Measurements from ENCODE around the gene SNAP47.

SNAP47 gene

DNA sequence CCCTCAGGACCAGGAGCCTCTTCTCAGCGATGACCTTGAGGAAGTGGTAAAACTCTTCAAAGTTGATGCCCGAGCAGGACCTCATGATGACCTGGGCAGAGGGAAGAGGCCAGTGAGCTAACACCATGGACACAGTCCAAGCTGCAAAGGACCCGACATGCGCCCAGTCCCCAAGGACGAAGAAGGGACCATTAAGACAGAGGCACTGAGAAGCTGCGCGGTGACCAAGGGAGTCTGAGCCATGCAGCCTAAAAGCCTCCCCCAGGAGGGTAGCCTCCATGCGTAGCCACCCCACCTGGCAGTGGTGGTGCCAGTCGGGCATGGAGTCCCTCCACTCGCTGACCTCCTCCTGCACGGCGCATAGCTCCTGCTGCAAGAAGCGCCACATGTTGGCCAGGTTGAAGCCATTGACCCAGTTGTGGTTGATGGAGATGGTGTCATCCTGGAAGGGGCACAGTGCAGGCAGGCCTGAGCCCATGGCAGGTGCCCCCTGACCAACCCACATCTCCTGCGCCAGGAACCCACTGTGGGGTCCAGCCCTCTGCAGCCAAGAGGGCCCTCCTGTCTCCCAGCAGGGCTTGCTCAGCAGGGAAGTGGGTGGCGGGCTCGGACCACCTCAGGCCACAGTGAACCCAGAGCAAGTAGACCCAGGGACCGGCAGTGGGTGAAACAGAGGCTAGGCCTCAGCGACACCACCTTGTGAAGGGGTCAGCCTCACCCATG, 2.5 kb upstream of the SNAP47 start:
- no peak for DNase-seq

DNA sequence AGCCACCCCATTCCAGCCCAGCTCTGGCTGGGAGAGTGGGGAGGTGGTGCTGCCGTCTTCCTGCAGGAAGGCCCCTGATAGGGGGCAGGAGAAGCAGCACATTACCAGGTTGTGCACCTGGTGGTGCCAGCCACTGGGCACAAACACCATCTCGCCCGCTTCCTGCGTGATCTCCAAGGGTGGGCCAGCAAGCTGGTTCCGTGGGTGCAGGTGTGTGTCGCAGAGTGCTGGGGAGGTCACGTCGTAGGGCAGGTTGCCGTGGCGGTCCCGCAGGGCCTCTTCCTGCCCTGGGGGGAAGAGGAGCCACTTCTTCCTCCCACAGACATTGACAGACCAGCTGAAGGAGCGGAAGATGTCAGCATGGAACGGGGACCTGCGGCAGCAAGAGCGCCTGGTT, 1.9 kb upstream of the SNAP47 start:
- DNase-seq = no peak

DNA sequence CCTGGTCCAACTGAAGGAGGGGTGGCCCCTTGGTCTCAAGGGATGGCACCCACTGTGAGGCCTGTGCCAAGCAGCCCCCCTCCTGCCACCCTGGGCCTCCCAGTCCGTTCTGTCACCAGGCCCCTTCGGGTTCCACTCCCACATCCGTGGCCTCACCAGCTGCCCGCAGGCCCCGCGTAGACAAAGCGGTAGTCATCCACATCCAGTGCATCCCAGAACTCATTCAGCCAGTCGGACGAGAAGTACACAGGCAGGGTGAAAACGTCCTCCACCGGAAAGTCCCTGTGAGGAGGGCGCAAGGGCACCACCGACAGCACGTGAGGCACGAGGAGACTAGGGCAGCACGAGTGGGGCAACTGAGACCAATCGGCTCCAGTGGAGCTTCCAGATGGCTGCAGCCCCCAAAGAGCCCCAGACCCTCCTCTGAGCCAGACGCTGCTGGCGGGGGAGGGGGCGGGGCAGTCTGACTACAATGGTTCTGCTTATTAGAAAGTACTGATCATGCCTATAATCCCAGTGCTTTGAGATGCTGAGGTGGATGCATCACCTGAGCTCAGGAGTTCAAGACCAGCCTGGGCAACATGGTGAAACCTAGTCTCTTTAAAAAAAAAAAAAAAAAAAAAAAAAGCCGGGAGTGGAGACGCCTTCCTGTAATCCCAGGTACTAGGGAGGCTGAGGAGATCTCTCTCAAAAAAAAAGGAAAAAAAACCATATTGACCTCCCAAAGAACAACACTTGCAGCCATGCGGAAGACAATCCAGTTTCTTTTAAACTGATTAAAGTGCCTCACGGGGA, 1.3 kb upstream of the SNAP47 start:
- no peak for DNase-seq

DNA sequence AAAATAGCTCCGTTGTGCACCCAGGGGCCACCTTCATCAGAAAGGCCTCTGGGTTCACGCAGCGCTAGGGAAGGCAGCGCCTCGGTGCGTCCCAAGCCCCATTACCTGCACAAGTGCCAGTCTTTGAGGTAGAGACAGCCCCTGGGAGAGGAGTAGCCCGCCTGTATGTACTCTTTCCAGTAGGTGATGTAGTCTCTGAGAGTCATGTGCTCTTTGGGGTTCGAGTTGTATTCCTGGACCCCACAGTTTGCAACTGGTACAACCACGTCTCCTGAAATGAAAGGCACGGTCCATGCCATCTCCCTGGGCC, 734 bp upstream of the SNAP47 start:
- no peak for DNase-seq

DNA sequence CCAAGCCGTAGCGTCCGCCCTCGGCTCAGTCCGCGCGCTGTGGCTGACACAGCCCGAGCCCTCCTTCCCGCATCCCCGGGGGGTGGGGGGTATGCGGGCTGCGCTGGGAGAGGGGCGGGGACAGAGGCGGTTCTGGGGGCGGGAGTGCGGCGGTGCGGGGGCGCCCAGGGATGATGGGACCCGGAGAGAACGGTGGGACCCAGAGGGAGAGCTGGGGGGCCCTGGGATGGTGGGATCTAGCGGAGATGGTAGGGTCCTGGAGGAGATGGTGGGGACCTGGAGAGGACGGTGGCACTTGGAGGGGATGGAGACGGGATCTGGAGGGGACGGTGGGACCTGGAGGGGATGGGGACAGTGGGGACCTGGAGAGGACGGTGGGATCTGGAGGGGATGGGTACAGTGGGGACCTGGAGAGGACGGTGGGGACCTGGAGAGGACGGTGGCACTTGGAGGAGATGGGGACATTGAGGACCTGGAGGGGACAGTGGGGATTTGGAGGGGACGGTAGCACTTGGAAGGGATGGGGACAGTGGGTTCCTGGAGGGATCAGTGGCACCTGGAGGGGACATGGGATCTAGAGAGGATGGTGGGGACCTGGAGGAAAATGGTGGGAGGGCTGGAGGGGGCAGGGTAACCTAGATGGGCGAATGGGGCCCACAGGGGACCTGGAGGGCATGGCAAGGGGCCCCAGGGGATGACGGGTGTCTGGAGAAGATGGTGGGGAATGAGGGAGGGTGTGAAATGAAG, 477 bp downstream of the SNAP47 start:
- no peak for DNase-seq

DNA sequence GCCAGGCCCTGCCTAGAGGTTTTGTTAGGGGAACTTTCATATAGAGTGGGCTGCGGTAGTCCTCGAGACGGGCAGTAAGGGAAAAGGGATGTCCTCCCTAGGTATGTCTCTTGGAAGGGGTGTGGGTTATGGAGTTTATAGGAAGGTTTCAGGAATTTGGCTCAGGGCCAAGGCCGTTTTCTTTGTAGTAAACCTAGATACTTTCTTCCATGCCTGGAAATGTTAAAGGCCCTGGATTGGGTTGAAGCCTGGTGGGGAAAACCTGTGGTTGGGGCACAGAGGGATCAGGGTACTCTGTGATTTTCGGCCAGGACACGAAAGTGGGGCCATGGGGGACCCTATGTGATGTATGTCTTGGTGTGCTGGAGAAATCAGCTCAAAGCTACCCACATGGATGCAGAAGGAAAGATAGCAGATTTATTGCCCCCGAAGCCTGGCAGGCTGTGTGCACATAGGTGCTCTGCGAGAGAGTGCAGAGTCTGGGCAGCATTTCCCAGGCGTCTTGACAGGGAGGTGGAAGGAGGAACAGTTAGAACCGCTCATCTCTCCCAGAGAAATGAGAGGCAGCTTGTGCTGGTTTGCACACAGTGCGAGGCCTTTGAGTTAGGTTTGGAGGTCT, 1.7 kb downstream of the SNAP47 start:
- DNase-seq = no peak

DNA sequence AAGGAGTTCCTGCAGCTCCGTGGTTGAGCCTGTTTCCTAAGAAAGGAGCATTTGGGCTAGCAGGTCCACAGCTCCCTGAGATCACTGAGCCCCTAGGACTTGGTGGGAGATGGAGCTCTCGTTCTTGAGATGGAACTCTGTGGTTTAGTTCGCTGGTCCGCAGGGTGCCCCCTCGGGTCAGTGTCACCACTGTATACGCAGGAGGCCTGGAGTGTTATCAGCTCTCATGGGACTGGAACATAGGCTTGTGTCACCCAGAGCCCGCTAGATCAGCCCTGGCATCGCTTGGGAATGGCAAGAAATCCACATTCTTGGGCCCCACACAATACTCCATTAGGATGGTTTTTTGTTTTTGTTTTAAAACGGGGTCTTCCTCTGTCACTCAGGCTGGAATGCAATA, 3.6 kb downstream of the SNAP47 start:
- no peak for DNase-seq

DNA sequence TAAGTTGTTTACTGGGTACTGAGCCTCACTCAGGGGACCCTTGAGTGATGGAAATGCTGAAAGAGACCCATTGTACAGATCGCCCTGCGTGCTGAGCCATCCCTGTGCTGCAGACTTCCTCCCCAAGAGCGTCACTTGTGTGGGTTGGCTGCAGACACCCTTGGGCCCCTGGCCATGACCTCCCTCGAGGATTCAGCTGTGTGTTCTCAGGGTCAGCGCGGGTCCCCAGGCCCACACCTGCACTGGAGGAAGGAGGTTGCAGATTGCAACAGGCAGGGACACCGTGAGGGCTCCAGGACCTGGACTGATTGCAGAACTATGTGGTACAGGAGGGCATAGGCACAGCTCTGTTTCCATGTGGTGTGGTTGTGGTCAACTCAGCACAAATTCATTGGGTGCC, 4.4 kb downstream of the SNAP47 start:
- DNase-seq = no peak

- DNase-seq = no peak
Observed at GRCh38 chr1:227740401-227740960, 5.2 kb downstream of the SNAP47 start.

DNA sequence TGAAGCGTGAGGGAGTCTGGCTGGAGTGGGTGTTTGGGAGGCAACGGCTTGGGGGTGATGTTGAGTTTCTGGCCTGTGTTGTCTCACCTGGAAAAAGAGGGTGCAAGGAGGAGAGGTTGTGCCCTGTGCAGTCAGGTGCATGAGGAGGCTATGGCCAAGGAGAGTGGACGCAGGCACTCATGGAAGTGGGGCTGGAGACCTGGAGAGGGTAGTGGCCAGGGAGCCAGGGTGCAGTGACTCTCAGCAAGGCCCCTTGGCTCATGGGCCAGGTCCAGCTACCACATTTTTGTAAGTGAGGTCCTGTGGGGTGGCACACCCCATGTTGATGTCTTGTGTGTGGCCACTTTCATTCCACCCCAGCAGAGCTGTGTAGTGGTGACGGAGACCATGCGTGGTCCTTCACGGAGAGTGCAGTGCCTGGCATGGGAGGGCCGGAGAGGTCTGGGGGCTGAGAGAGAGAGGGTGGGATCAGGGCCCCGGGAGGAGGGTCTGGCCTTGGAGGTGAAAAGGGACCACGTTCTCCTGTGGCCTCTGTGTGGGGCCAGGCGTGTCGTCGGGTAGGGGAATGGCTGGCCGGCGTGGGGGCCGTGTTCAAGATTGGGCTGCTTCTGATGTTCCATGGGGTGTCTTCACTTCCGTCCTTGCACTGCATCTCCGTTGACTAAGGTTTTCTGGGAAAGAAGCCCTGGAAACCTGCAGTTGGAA, 6.1 kb downstream of the SNAP47 start:
- no peak for DNase-seq

DNA sequence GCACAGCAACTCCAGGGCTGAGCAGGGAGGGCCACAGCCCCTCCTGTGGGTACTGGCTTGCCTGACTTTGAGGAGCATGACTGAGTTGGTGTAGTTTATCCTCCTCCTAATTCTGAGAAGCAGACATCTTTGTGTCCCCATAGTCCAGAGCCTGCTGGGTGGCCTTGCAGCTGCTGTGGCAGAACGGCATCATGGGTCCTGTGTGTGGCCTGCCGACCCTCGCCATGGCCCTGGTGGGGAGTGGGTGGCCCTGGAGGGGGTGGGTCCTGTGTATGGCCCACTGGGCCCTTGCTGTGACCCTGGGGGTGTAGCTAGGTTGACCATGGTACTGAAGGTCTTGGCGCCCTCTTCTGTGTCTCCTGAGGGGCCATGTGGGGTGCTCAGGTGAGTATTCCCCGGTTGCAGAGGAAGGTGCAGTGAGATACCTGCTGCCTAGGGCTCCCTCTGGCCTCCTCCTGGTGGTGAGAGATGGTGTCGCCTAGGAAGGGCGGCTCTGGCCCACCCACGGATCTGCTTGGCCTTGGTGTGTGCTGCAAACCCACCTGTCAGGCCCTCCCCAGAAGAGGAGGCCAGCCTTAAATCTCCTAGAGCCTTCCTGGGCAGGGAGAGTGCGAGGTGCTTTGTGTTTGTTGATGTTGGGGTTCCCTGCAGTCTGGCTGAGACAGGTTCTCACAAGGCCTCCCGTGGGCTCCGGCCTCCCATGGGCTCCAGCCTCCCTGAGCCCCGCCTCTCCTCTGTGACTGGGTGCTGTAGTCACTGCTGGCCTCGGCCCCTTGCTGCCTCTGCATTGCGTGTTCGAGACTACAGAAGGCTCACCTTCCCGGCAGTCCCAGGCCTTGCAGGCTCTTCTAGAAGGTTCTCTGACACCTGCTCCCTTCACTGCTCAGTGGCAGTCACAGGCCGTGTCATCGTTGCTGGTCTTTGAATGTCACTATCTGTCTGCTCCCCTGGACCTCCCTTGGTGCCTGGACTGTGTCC, 7.8 kb downstream of the SNAP47 start:
- no peak for DNase-seq

- DNase-seq = no peak
Observed at GRCh38 chr1:227744668-227745067, 9.4 kb downstream of the SNAP47 start.

GRCh38 chr1:227745568-227746265, 10.5 kb downstream of the SNAP47 start:
- no peak for DNase-seq

DNA sequence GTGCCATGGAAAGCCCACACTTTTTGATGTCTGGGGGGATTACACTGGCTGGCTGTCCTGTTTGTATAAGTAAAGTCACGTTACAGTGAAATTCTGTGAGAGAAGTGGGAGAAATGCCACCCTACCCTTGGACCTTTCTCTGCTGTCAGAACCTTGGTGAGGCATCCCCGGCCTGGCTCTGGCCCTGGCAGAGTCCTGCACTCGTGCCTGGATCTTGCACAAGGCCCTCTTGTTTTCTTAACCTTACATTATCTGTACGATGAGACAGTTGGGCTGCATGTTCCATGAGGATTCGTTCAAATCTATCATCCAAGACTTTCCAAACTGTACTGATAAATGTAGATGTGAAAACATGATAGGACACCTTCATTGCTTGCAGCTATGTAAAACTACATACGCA, 11.4 kb downstream of the SNAP47 start:
- no peak for DNase-seq

GRCh38 chr1:227747382-227747781, 12.1 kb downstream of the SNAP47 start:
- no peak for DNase-seq

DNA sequence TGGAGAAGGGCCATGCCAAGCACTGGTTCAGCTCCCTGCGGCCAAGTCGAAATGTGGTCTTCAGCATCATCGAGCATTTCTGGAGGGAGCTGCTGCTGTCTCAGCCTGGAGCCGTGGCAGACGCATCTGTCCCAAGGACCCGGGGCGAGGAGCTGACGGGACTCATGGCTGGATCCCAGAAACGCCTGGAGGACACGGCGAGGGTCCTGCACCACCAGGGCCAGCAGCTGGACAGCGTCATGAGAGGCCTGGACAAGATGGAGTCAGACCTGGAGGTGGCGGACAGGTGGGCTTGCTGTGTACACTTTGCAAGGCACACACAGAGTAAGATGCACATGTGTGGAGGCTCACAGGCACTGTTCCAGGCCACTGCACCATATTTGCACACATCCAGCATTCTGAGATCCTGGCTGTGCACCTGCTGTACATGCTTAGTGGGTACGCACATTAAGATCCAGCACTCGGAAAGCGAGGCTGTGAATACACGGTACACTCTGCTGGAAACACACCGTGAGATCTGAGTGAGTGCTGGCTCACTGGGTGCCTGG, 12.8 kb downstream of the SNAP47 start:
- no peak for DNase-seq

DNA sequence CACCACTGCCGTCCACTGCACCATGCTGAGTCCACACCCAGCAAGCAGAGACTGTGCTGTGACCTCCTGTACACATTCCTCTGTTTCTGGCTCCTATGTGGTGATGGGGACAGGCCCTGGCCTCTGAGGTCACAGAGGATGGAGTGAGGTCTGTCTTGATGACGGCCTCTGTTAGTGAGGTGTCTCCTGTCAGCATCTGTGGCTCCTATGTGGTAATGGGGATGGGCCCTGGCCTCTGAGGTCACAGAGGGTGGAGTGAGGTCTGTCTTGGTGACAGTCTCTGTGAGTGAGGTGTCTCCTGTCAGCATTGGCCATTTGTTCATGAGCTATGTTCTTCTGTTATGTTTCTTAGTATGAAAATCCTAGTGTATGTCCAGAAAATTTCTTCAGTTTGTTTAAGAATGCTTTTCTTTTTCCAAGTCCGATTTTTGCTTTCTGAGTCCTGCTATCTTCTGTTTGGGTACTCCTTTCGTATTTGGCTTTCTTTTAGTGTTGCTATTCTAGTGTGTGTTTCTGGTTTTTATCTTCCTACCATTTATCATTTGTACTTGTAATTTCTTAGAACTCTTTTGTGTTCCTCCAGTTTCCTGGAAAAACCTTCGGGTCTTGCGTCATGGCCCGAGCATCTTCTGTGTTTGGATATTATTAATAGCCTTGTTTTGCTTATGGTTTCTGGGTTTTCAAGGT, 13.4 kb downstream of the SNAP47 start:
- no peak for DNase-seq

DNA sequence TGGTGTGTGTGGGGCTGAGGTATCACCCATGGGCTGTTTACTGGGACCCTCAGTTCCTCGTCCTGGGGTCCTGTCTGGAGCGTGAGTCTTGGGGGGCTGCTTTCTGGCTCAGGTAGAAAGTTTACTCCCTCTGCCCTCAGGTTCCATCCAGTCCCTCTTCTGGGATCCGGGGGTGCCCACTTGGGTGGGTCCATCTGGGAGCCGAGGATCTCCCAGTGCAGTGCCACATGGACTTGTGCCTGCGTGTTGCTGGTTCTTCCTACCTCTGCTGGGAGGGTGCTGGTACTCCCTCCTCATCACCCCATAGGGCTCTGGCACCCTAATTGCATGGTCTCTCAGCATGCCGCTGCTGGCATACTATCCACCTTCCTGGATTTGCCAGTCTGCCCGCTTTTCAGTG, 14.0 kb downstream of the SNAP47 start:
- DNase-seq = no peak

GRCh38 chr1:227749916-227750710, 14.9 kb downstream of the SNAP47 start:
- DNase-seq = no peak

Measured in activated CD4-positive, alpha-beta T cell treated with anti-CD3 and anti-CD28 coated beads for 4 hours (primary cell).